A549 (cell line): ENCODE data around the gene ADGRF3. TPM values are rescaled to one million over a fixed set of nuclear protein-coding genes. Genes with fewer than 3 reads are reported as not detected.
"Not testable (repeated sequence)": the region's sequence is repeated elsewhere in the genome, so short reads cannot be mapped to it uniquely, and the experiment has no call there.

Experiments used
- ATAC-seq, 2 experiments: fragments of 200-7000 bp in 1 of 2; fragments of >200 bp in 1 of 2; cut with Nextera tagmentation in 1 of 2; cut with Tn5 transposase in 1 of 2; 3 replicates each; pipeline versions ENCODE4 v1.8.0 to v1.9.1; 2018 to 2020; ENCODE audit warnings: mild to moderate bottlenecking in 1 of 2, moderate library complexity in 1 of 2
- CTCF ChIA-PET: fragments of 300-600 bp; sonication (Branson Sonifier 250); formaldehyde crosslinking; extraction: SDS; loops from one replicate; lab custom pipeline; 2021; ENCODE audit warnings: antibody characterized with exemption, inconsistent platforms; lab: Yijun Ruan, JAX
- POLR2A ChIA-PET: fragments of 350-600 bp; formaldehyde crosslinking; extraction: SDS; loops from one replicate; lab custom pipeline; 2021; ENCODE audit warnings: antibody characterized with exemption, inconsistent platforms; lab: Yijun Ruan, JAX
- DNase-seq, 2 experiments: peaks; one replicate each; pipeline versions ENCODE4 v3.0.0 to v3.0.0-alpha.2; 2011 to 2016; ENCODE audit warnings: low read depth in 1 of 2, low spot score in 1 of 2
- FAIRE-seq: peaks from 2 replicates; lab custom pipeline; 2011; peaks lifted over from hg19 to GRCh38; lab: Jason Lieb, UNC
- H3K27ac ChIP-seq, 2 experiments: fragments of >200 bp; sonication (Bioruptor Twin); formaldehyde crosslinking; 3 replicates each; pipeline ENCODE4 v1.5.1; 2016 to 2017
- H3K4me1 ChIP-seq: fragments of >200 bp; sonication (Bioruptor Twin); formaldehyde crosslinking; 3 replicates; pipeline ENCODE4 v1.6.1; 2016
- H3K4me2 ChIP-seq: fragments of >200 bp; sonication (Bioruptor Twin); formaldehyde crosslinking; 3 replicates; pipeline ENCODE4 v1.6.1; 2016
- H3K4me3 ChIP-seq: fragments of >200 bp; sonication (Bioruptor Twin); formaldehyde crosslinking; 3 replicates; pipeline ENCODE4 v1.5.1; 2016
- H3K9me3 ChIP-seq: fragments of >200 bp; sonication (Bioruptor Twin); formaldehyde crosslinking; 3 replicates; pipeline ENCODE4 v1.6.1; 2016
- CBX2 ChIP-seq: fragments of 200-600 bp; sonication (generic); IDR thresholded peaks from 2 replicates; pipeline ENCODE4 v1.6.1; 2016; ENCODE audit warnings: low read depth, mild to moderate bottlenecking, borderline replicate concordance
- CBX8 ChIP-seq: fragments of 200-600 bp; sonication (generic); IDR thresholded peaks from 2 replicates; pipeline ENCODE4 v1.6.1; 2016
- CEBPB ChIP-seq, 2 experiments: fragments of >200 bp in 1 of 2; sonication (Bioruptor Twin) in 1 of 2; formaldehyde crosslinking in 1 of 2; IDR thresholded peaks; 2 replicates each; pipeline ENCODE4 v1.6.1; 2012 to 2016
- CHD2 ChIP-seq: fragments of 150-350 bp; IDR thresholded peaks from 2 replicates; pipeline ENCODE4 v1.6.1; 2014; ENCODE audit warnings: low read length; ENCODE audit not compliant: partially characterized antibody
- CHD4 ChIP-seq: fragments of 200-600 bp; sonication (generic); IDR thresholded peaks from 2 replicates; pipeline ENCODE4 v1.6.1; 2016; ENCODE audit warnings: antibody characterized with exemption, mild to moderate bottlenecking, borderline replicate concordance
- EHF ChIP-seq: fragments of 250-450 bp; sonication (Bioruptor Pico); IDR thresholded peaks from 2 replicates; pipeline ENCODE4 v1.5.0; 2020; ENCODE audit warnings: mild to moderate bottlenecking
- EHMT2 ChIP-seq: fragments of 200-600 bp; sonication (generic); IDR thresholded peaks from 2 replicates; pipeline ENCODE4 v1.6.1; 2016; ENCODE audit warnings: antibody characterized with exemption, low read depth, mild to moderate bottlenecking, moderate library complexity
- ESRRA ChIP-seq: fragments of 150-350 bp; IDR thresholded peaks from 2 replicates; pipeline ENCODE4 v1.6.1; 2014; ENCODE audit warnings: mild to moderate bottlenecking, low read length, borderline replicate concordance
- FOSB ChIP-seq: fragments of 250-450 bp; sonication (Bioruptor Pico); IDR thresholded peaks from 2 replicates; pipeline ENCODE4 v1.5.0; 2020; ENCODE audit warnings: mild to moderate bottlenecking, moderate library complexity
- FOSL2 ChIP-seq, 2 experiments: fragments of 450-650 bp in 1 of 2; fragments of >200 bp in 1 of 2; sonication (Bioruptor Twin) in 1 of 2; formaldehyde crosslinking; IDR thresholded peaks; 2 replicates each; pipeline versions ENCODE4 v1.5.0 to v1.6.1; 2016 to 2020; ENCODE audit warnings: mild to moderate bottlenecking in 1 of 2, moderate library complexity in 1 of 2
- FOXS1 ChIP-seq: fragments of 250-450 bp; sonication (Bioruptor Pico); IDR thresholded peaks from 2 replicates; pipeline ENCODE4 v1.5.0; 2020; ENCODE audit warnings: mild to moderate bottlenecking, moderate library complexity
- GATA3 ChIP-seq: IDR thresholded peaks from 2 replicates; pipeline ENCODE4 v1.6.1; 2012; ENCODE audit warnings: borderline replicate concordance
- HOXA7 ChIP-seq: fragments of 250-450 bp; sonication (Bioruptor Pico); IDR thresholded peaks from 2 replicates; pipeline ENCODE4 v1.5.0; 2020; ENCODE audit warnings: mild to moderate bottlenecking, moderate library complexity
- HOXB13 ChIP-seq: fragments of 250-450 bp; sonication (Bioruptor Pico); IDR thresholded peaks from 2 replicates; pipeline ENCODE4 v1.5.0; 2020; ENCODE audit warnings: low read depth, mild to moderate bottlenecking, moderate library complexity
- JUNB ChIP-seq: fragments of >200 bp; sonication (Bioruptor Twin); formaldehyde crosslinking; IDR thresholded peaks from 2 replicates; pipeline ENCODE4 v1.6.1; 2016
- KDM1A ChIP-seq: fragments of 200-600 bp; sonication (generic); IDR thresholded peaks from 2 replicates; pipeline ENCODE4 v1.6.1; 2016; ENCODE audit warnings: low read depth, mild to moderate bottlenecking
- KDM5A ChIP-seq: fragments of 200-600 bp; sonication (generic); IDR thresholded peaks from 2 replicates; pipeline ENCODE4 v1.6.1; 2016; ENCODE audit warnings: antibody characterized with exemption, mild to moderate bottlenecking
- MAFK ChIP-seq: fragments of 450-650 bp; IDR thresholded peaks from 2 replicates; pipeline ENCODE4 v1.6.1; 2014; ENCODE audit not compliant: partially characterized antibody
- MAZ ChIP-seq: fragments of 150-350 bp; IDR thresholded peaks from 2 replicates; pipeline ENCODE4 v1.6.1; 2014; ENCODE audit warnings: antibody characterized with exemption, low read depth, low read length, borderline replicate concordance
- NFE2L2 ChIP-seq: fragments of 150-350 bp; conservative IDR thresholded peaks from 2 replicates; pipeline ENCODE4 v1.6.1; 2014; ENCODE audit warnings: low read length
- NR3C1 ChIP-seq: fragments of >200 bp; sonication (Bioruptor Twin); formaldehyde crosslinking; IDR thresholded peaks from 3 replicates; pipeline ENCODE4 v1.6.1; 2017
- POLR2A ChIP-seq: IDR thresholded peaks from 2 replicates; pipeline ENCODE4 v1.6.1; 2012; ENCODE audit warnings: mild to moderate bottlenecking, low read length
- RAD21 ChIP-seq, 2 experiments: fragments of >200 bp in 1 of 2; sonication (Bioruptor Twin) in 1 of 2; formaldehyde crosslinking in 1 of 2; IDR thresholded peaks in 1 of 2; conservative IDR thresholded peaks in 1 of 2; 2 replicates in 1 of 2; 3 replicates in 1 of 2; pipeline ENCODE4 v1.6.1; 2012 to 2018; ENCODE audit warnings: inconsistent platforms in 1 of 2
- RNF2 ChIP-seq: fragments of 200-600 bp; sonication (generic); IDR thresholded peaks from 2 replicates; pipeline ENCODE4 v1.6.1; 2016; ENCODE audit warnings: low read depth, mild to moderate bottlenecking, antibody characterized with exemption, moderate library complexity, borderline replicate concordance
- SMC3 ChIP-seq: fragments of >200 bp; sonication (Bioruptor Twin); formaldehyde crosslinking; IDR thresholded peaks from 3 replicates; pipeline ENCODE4 v1.6.1; 2018; ENCODE audit warnings: inconsistent platforms
- TP53 ChIP-seq: fragments of 250-450 bp; sonication (Bioruptor Pico); IDR thresholded peaks from 2 replicates; pipeline ENCODE4 v1.5.0; 2021; ENCODE audit warnings: mild to moderate bottlenecking, moderate library complexity
- ZC3H11A ChIP-seq: fragments of 450-650 bp; IDR thresholded peaks from 2 replicates; pipeline ENCODE4 v1.6.1; 2014; ENCODE audit warnings: antibody characterized with exemption, mild to moderate bottlenecking
- ZFP36 ChIP-seq: fragments of 450-650 bp; IDR thresholded peaks from 2 replicates; pipeline ENCODE4 v1.6.1; 2014; ENCODE audit warnings: borderline replicate concordance; ENCODE audit not compliant: partially characterized antibody
- WGBS: methylation state at CpG from one replicate; pipeline ENCODE4 v1.1.6; 2017; ENCODE audit errors: missing lambda C conversion rate; 5-methylcytosine and 5-hydroxymethylcytosine counted together
- polyA plus RNA-seq, 4 experiments: library from polyadenylated mRNA; depleted of rRNA in 3 of 4; stranded (reverse); fragments of >200 nt; fragmentation: RNase III in 1 of 4; extraction: RNeasy Plus Mini Kit Qiagen cat#74134 plus additional on column Dnase treatment in 1 of 4; gene quantifications; 2 replicates in 3 of 4; 3 replicates in 1 of 4; pipeline ENCODE4 v1.2.3, GENCODE V29; 2011 to 2017
- TF ChIP-seq, protein P1 (sequence below): fragments of >200 bp; sonication (Bioruptor Twin); formaldehyde crosslinking; IDR thresholded peaks from 3 replicates; pipeline ENCODE4 v1.5.1; 2016
- TF ChIP-seq, protein P2 (sequence below): fragments of 450-650 bp; IDR thresholded peaks from 2 replicates; pipeline ENCODE4 v1.6.1; 2014; ENCODE audit warnings: antibody characterized with exemption
- TF ChIP-seq, protein P3 (sequence below): fragments of 150-350 bp; IDR thresholded peaks from 2 replicates; pipeline ENCODE4 v1.6.1; 2014; ENCODE audit warnings: low read depth, mild to moderate bottlenecking, low read length
- TF ChIP-seq, protein P4 (sequence below): IDR thresholded peaks from 2 replicates; pipeline ENCODE4 v1.6.1; 2012; ENCODE audit warnings: low read depth, borderline replicate concordance

ADGRF3 gene
- polyA plus RNA-seq, 2 of the 4 experiments (the other 2 are of a cell fraction), result 0.12 to 0.21 TPM

DNA sequence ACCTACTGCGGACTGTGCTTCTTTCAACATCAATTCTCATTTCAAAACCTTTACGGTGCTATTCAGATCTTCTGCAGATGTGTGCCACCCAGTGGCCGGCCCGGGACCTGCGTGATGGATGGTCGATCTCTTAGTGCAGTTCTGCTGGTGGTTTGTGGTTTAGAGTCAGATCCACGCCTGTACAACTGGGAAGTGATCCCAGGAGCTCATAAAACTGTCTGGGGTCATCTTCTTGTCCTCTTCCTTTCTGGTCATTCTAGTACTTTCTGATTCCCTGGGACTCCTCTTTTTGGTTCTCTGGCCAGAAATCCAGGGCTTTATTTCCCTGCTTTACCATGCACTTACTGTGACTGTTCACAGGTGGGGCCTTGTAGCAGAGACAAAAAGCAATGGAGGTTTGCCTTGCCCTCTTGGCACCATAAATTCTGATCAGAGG is 16.5 kb downstream of the ADGRF3 start:
- FAIRE-seq (peak; percentile 13), ATAC-seq (peak; percentile 98 to 99)

DNA sequence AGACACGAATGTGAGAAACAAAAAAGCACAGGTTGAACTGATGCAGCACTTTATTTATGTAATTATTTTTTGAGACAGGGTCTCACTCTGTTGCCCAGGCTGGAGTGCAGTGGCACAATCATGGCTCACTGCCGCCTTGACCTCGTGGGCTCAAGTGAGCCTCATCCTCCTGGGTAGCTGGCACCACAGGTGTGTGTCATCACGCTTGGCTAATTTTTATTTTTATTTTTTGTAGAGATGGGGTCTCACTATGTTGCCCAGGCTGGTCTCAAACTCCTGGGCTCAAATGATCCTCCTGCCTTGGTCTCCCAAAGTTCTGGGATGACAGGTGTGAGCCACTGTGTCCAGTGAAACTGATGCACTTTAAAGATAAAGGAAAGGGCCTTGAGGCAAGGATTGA is 17.5 kb downstream of the ADGRF3 start:
- POLR2A ChIA-PET, result not testable (repeated sequence)

More for the DNA sequence above, 16.5 kb downstream of the ADGRF3 start:
- Histone ChIP-seq H3K27ac (no peak overlapping the region), H3K9me3 (no peaks in the 10 kb centered on the region), H3K4me2 (peak overlapping the region; percentile 15; the same call in 1 of the 3 replicates), H3K4me1 (peaks cover 8% of the 10 kb centered on the region), H3K4me3 (no peak overlapping the region)
- ChIA-PET POLR2A (interaction anchor here (1.1 kb wide), 1 partner anchor 16 kb away, joined by 3 read pairs; the partner anchor contains the start of gene SELENOI), CTCF (interaction anchor here (0.6 to 13.9 kb wide), 31 partner anchors 8 to 479 kb away, joined by 3 to 156 read pairs (median 5); partner anchors contain the start of genes ADGRF3, HADHB and SELENOI)
- TF ChIP-seq CHD2, result no peak
- no peak for TF ChIP-seq FOXS1 (CRISPR knock-in tag)
- no peak for TF ChIP-seq HOXA7 (CRISPR knock-in tag)
- TF ChIP-seq RAD21 (conservative IDR thresholded peaks at IDR 0.05 in 1 of 2, IDR thresholded peaks at IDR 0.05 in 1 of 2), result peak; percentile 82 to 84
- no peak for TF ChIP-seq NR3C1
- TF ChIP-seq ZFP36, result no peak
- TF ChIP-seq, protein P1, sequence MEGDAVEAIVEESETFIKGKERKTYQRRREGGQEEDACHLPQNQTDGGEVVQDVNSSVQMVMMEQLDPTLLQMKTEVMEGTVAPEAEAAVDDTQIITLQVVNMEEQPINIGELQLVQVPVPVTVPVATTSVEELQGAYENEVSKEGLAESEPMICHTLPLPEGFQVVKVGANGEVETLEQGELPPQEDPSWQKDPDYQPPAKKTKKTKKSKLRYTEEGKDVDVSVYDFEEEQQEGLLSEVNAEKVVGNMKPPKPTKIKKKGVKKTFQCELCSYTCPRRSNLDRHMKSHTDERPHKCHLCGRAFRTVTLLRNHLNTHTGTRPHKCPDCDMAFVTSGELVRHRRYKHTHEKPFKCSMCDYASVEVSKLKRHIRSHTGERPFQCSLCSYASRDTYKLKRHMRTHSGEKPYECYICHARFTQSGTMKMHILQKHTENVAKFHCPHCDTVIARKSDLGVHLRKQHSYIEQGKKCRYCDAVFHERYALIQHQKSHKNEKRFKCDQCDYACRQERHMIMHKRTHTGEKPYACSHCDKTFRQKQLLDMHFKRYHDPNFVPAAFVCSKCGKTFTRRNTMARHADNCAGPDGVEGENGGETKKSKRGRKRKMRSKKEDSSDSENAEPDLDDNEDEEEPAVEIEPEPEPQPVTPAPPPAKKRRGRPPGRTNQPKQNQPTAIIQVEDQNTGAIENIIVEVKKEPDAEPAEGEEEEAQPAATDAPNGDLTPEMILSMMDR, result peak; percentile 94
- peak in 1 of 2 experiments; percentile 51; a peak in 1 of 4 replicates for TF ChIP-seq CEBPB (IDR thresholded peaks at IDR 0.05)
- TF ChIP-seq SMC3, result peak; percentile 90
- TF ChIP-seq ZC3H11A, result no peak
- no peak for TF ChIP-seq JUNB
- TF ChIP-seq ESRRA, result no peak
- TF ChIP-seq CBX2, result no peak
- no peak for TF ChIP-seq NFE2L2
- TF ChIP-seq GATA3, result no peak
- TF ChIP-seq, protein P2, sequence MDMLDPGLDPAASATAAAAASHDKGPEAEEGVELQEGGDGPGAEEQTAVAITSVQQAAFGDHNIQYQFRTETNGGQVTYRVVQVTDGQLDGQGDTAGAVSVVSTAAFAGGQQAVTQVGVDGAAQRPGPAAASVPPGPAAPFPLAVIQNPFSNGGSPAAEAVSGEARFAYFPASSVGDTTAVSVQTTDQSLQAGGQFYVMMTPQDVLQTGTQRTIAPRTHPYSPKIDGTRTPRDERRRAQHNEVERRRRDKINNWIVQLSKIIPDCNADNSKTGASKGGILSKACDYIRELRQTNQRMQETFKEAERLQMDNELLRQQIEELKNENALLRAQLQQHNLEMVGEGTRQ, result no peak
- TF ChIP-seq EHF (CRISPR knock-in tag), result no peak
- no peak for TF ChIP-seq FOSB (CRISPR knock-in tag)
- TF ChIP-seq CBX8, result no peak
- TF ChIP-seq EHMT2, result no peak
- TF ChIP-seq, protein P3, sequence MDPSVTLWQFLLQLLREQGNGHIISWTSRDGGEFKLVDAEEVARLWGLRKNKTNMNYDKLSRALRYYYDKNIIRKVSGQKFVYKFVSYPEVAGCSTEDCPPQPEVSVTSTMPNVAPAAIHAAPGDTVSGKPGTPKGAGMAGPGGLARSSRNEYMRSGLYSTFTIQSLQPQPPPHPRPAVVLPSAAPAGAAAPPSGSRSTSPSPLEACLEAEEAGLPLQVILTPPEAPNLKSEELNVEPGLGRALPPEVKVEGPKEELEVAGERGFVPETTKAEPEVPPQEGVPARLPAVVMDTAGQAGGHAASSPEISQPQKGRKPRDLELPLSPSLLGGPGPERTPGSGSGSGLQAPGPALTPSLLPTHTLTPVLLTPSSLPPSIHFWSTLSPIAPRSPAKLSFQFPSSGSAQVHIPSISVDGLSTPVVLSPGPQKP, result no peak
- no peak for TF ChIP-seq TP53 (CRISPR knock-in tag)
- TF ChIP-seq POLR2A, result no peak
- no peak for TF ChIP-seq MAZ
- TF ChIP-seq HOXB13 (CRISPR knock-in tag), result no peak
- TF ChIP-seq, protein P4, sequence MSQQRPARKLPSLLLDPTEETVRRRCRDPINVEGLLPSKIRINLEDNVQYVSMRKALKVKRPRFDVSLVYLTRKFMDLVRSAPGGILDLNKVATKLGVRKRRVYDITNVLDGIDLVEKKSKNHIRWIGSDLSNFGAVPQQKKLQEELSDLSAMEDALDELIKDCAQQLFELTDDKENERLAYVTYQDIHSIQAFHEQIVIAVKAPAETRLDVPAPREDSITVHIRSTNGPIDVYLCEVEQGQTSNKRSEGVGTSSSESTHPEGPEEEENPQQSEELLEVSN, result no peak
- no peak for TF ChIP-seq KDM5A
- TF ChIP-seq MAFK, result no peak
- TF ChIP-seq FOSL2 (IDR thresholded peaks at IDR 0.05), result no peak
- TF ChIP-seq FOSL2 (CRISPR knock-in tag; IDR thresholded peaks at IDR 0.05), result no peak
- TF ChIP-seq RNF2, result no peak
- TF ChIP-seq CHD4, result no peak
- TF ChIP-seq KDM1A, result no peak
- WGBS, result 5% methylated on average over 7 of the region's 7 CpGs
- DNase-seq, result peak; percentile 84 to 89

More for the DNA sequence above, 17.5 kb downstream of the ADGRF3 start:
- not testable (repeated sequence) for H3K4me2 ChIP-seq, H3K4me3 ChIP-seq, H3K9me3 ChIP-seq, H3K27ac ChIP-seq, DNase-seq, ATAC-seq, H3K4me1 ChIP-seq, FAIRE-seq
- 78% methylated on average over 4 of the region's 4 CpGs for WGBS
- CTCF ChIA-PET, result interaction anchor here (0.6 to 13.9 kb wide), 10 partner anchors 14 to 378 kb away, joined by 3 to 156 read pairs (median 6); partner anchors contain the start of gene SELENOI
